GM10266 (cell line): ENCODE measurements around the gene FAM114A2.
"Not testable (repeated sequence)": the region's sequence is repeated elsewhere in the genome, so short reads cannot be mapped to it uniquely, and the experiment has no call there.

Experiments
- DNase-seq: peaks from one replicate; pipeline ENCODE4 v3.0.0; 2012; ENCODE audit errors: extremely low spot score
- CTCF ChIP-seq: IDR thresholded peaks from 2 replicates; pipeline ENCODE4 v1.5.1; 2012; ENCODE audit warnings: mild to moderate bottlenecking, low read depth; ENCODE audit not compliant: control insufficient read depth, insufficient read depth; ENCODE audit errors: missing control alignments

The FAM114A2 gene

GRCh38 chr5:154077696-154078095, 39.0 kb upstream of the FAM114A2 start:
- no peak for TF ChIP-seq CTCF
- DNase-seq = no peak

GRCh38 chr5:154076240-154076922, 37.7 kb upstream of the FAM114A2 start:
- no peak for DNase-seq

GRCh38 chr5:154072414-154073171, 33.9 kb upstream of the FAM114A2 start:
- peak; percentile 96 for TF ChIP-seq CTCF
- peak; percentile 75 for DNase-seq

More at GRCh38 chr5:154076240-154076922, 37.7 kb upstream of the FAM114A2 start:
- no peak for TF ChIP-seq CTCF

GRCh38 chr5:154071799-154072413, 33.2 kb upstream of the FAM114A2 start:
- DNase-seq = no peak
- no peak for TF ChIP-seq CTCF

GRCh38 chr5:154069854-154070253, 31.1 kb upstream of the FAM114A2 start:
- DNase-seq = not testable (repeated sequence)

- DNase-seq = no peak
- TF ChIP-seq CTCF = no peak
Observed at GRCh38 chr5:154065971-154066370, 27.3 kb upstream of the FAM114A2 start.

- DNase-seq = no peak
- TF ChIP-seq CTCF = no peak
Observed at GRCh38 chr5:154063372-154063771, 24.7 kb upstream of the FAM114A2 start.
